Activated T-cell treated with anti-CD3 and anti-CD28 coated beads, Interleukin-2, amount 50 U/mL, for 72 hours (primary cell): ENCODE data around the gene DCAF7. TPM values are rescaled to one million over a fixed set of nuclear protein-coding genes. Genes with fewer than 3 reads are reported as not detected.
A peak's percentile ranks its signal among the peaks of the same experiment; 100 is the strongest.

Experiments
- ATAC-seq, 2 donors: fragments of 150-1000 bp; cut with Tn5 transposase; replicated peaks in 1 of 2; 2 replicates each; pipeline ENCODE4 v1.10.0; 2021; ENCODE audit warnings: moderate library complexity in 2 of 2, mild to moderate bottlenecking in 1 of 2
- DNase-seq, 2 donors: peaks; one replicate each; pipeline ENCODE4 v3.0.0; 2021 to 2022; ENCODE audit warnings: mixed read lengths in 1 of 2
- H3K27ac Mint-ChIP-seq: one replicate; pipeline ENCODE4 v1.8.0; 2022; ENCODE audit warnings: mild to moderate bottlenecking, moderate library complexity, mixed read lengths
- H3K27me3 Mint-ChIP-seq: one replicate; pipeline ENCODE4 v1.8.0; 2022; ENCODE audit warnings: low read depth, mixed read lengths
- H3K36me3 Mint-ChIP-seq, 2 donors: one replicate each; pipeline ENCODE4 v1.8.0; 2022; ENCODE audit warnings: mixed read lengths in 2 of 2, mild to moderate bottlenecking in 1 of 2; ENCODE audit not compliant: insufficient read depth in 2 of 2
- H3K4me1 Mint-ChIP-seq: one replicate; pipeline ENCODE4 v1.8.0; 2022; ENCODE audit warnings: low read depth, mixed read lengths
- H3K4me3 Mint-ChIP-seq, 2 donors: one replicate each; pipeline ENCODE4 v1.8.0; 2022; ENCODE audit warnings: mild to moderate bottlenecking in 2 of 2, mixed read lengths in 2 of 2, moderate library complexity in 2 of 2
- H3K9me3 Mint-ChIP-seq, 2 donors: one replicate each; pipeline ENCODE4 v1.8.0; 2022; ENCODE audit warnings: mixed read lengths in 2 of 2
- total RNA-seq, 2 donors: library from RNA; stranded (reverse); gene quantifications; one replicate each; pipeline ENCODE4 v1.2.3, GENCODE V29; 2022

The DCAF7 gene
- total RNA-seq, 2 donors from 2014 or later = 124 to 126 TPM

- no peak for ATAC-seq
- H3K36me3 Mint-ChIP-seq = no peaks in the 10 kb centered on the region
- H3K4me1 Mint-ChIP-seq = no peaks in the 10 kb centered on the region
- no peak overlapping the region for H3K4me3 Mint-ChIP-seq
- H3K27ac Mint-ChIP-seq = no peak overlapping the region
- no peaks in the 10 kb centered on the region for H3K9me3 Mint-ChIP-seq
- no peak for DNase-seq
- H3K27me3 Mint-ChIP-seq = peaks cover 12% of the 10 kb centered on the region
Observed at GRCh38 chr17:63531022-63531965, 19.0 kb upstream of the DCAF7 start.

GRCh38 chr17:63533433-63534077 is 16.7 kb upstream of the DCAF7 start:
- Mint-ChIP-seq H3K27ac (no peak overlapping the region), H3K9me3 (no peaks in the 10 kb centered on the region), H3K4me3 (no peak overlapping the region), H3K27me3 (peaks cover 22% of the 10 kb centered on the region), H3K4me1 (peaks cover 4% of the 10 kb centered on the region), H3K36me3 (no peaks in the 10 kb centered on the region)
- DNase-seq (no peak), ATAC-seq (no peak)

- Mint-ChIP-seq H3K4me1 (peaks cover 6% of the 10 kb centered on the region), H3K4me3 (no peak overlapping the region), H3K27ac (no peak overlapping the region), H3K36me3 (no peaks in the 10 kb centered on the region), H3K27me3 (peaks cover 27% of the 10 kb centered on the region), H3K9me3 (no peaks in the 10 kb centered on the region)
- ATAC-seq (no peak), DNase-seq (no peak)
Observed at GRCh38 chr17:63534078-63534570, 16.2 kb upstream of the DCAF7 start.

- DNase-seq = no peak
- Mint-ChIP-seq H3K36me3 (no peaks in the 10 kb centered on the region), H3K4me1 (peaks cover 6% of the 10 kb centered on the region)
Observed at GRCh38 chr17:63534816-63535455, 15.3 kb upstream of the DCAF7 start.

GRCh38 chr17:63535640-63536039 is 14.6 kb upstream of the DCAF7 start:
- Mint-ChIP-seq H3K4me1 (peaks cover 6% of the 10 kb centered on the region), H3K36me3 (no peaks in the 10 kb centered on the region), H3K9me3 (no peaks in the 10 kb centered on the region), H3K27ac (no peak overlapping the region), H3K4me3 (no peak overlapping the region), H3K27me3 (peaks cover 37% of the 10 kb centered on the region)
- ATAC-seq (no peak), DNase-seq (no peak)

More at GRCh38 chr17:63534816-63535455, 15.3 kb upstream of the DCAF7 start:
- Mint-ChIP-seq H3K27ac (no peak overlapping the region), H3K4me3 (no peak overlapping the region), H3K27me3 (peaks cover 35% of the 10 kb centered on the region), H3K9me3 (no peaks in the 10 kb centered on the region)
- no peak for ATAC-seq

- no peak for DNase-seq
- Mint-ChIP-seq H3K36me3 (no peaks in the 10 kb centered on the region), H3K4me1 (peaks cover 6% of the 10 kb centered on the region), H3K27me3 (peaks cover 37% of the 10 kb centered on the region), H3K9me3 (no peaks in the 10 kb centered on the region), H3K27ac (no peak overlapping the region), H3K4me3 (no peak overlapping the region)
- no peak for ATAC-seq
Observed at GRCh38 chr17:63537001-63537400, 13.3 kb upstream of the DCAF7 start.

GRCh38 chr17:63537991-63538692 is 12.1 kb upstream of the DCAF7 start:
- Mint-ChIP-seq H3K4me1 (peaks cover 6% of the 10 kb centered on the region), H3K36me3 (no peaks in the 10 kb centered on the region), H3K4me3 (peak overlapping the region; percentile 46 to 54), H3K27ac (no peak overlapping the region), H3K27me3 (peaks cover 37% of the 10 kb centered on the region), H3K9me3 (no peaks in the 10 kb centered on the region)
- ATAC-seq = peak; percentile 51 to 63
- peak; percentile 21 to 29 for DNase-seq

- no peaks in the 10 kb centered on the region for H3K9me3 Mint-ChIP-seq
- peaks cover 37% of the 10 kb centered on the region for H3K27me3 Mint-ChIP-seq
- peak overlapping the region; percentile 46 to 54 for H3K4me3 Mint-ChIP-seq
- DNase-seq = no peak
- no peak for ATAC-seq
- peaks cover 6% of the 10 kb centered on the region for H3K4me1 Mint-ChIP-seq
- H3K27ac Mint-ChIP-seq = no peak overlapping the region
- no peaks in the 10 kb centered on the region for H3K36me3 Mint-ChIP-seq
Observed at GRCh38 chr17:63538693-63539595, 11.3 kb upstream of the DCAF7 start.

- ATAC-seq (no peak), DNase-seq (no peak)
- peaks cover 6% of the 10 kb centered on the region for H3K4me1 Mint-ChIP-seq
- no peaks in the 10 kb centered on the region for H3K9me3 Mint-ChIP-seq
- no peaks in the 10 kb centered on the region for H3K36me3 Mint-ChIP-seq
- no peak overlapping the region for H3K27ac Mint-ChIP-seq
- no peak overlapping the region for H3K4me3 Mint-ChIP-seq
- peaks cover 31% of the 10 kb centered on the region for H3K27me3 Mint-ChIP-seq
Observed at GRCh38 chr17:63540590-63540989, 9.7 kb upstream of the DCAF7 start.

GRCh38 chr17:63542218-63542545 is 8.1 kb upstream of the DCAF7 start:
- no peak overlapping the region for H3K27ac Mint-ChIP-seq
- H3K4me1 Mint-ChIP-seq = peaks cover 6% of the 10 kb centered on the region
- DNase-seq (no peak), ATAC-seq (no peak)
- H3K4me3 Mint-ChIP-seq = no peak overlapping the region
- H3K9me3 Mint-ChIP-seq = no peaks in the 10 kb centered on the region
- H3K27me3 Mint-ChIP-seq = peaks cover 27% of the 10 kb centered on the region
- H3K36me3 Mint-ChIP-seq = no peaks in the 10 kb centered on the region

GRCh38 chr17:63542942-63543821 is 7.1 kb upstream of the DCAF7 start:
- peaks cover 19% of the 10 kb centered on the region for H3K27me3 Mint-ChIP-seq
- no peaks in the 10 kb centered on the region for H3K9me3 Mint-ChIP-seq
- H3K4me1 Mint-ChIP-seq = peaks cover 6% of the 10 kb centered on the region
- H3K4me3 Mint-ChIP-seq = no peak overlapping the region
- H3K36me3 Mint-ChIP-seq = no peaks in the 10 kb centered on the region
- no peak for DNase-seq
- no peak for ATAC-seq
- H3K27ac Mint-ChIP-seq = no peak overlapping the region
